ENCODE results near the gene C7orf57. TPM values are rescaled to one million over a fixed set of nuclear protein-coding genes. Genes with fewer than 3 reads are reported as not detected.

C7orf57 gene
- total RNA-seq, 2 experiments from 2014 or later = 0.33 to 0.46 TPM

DNA sequence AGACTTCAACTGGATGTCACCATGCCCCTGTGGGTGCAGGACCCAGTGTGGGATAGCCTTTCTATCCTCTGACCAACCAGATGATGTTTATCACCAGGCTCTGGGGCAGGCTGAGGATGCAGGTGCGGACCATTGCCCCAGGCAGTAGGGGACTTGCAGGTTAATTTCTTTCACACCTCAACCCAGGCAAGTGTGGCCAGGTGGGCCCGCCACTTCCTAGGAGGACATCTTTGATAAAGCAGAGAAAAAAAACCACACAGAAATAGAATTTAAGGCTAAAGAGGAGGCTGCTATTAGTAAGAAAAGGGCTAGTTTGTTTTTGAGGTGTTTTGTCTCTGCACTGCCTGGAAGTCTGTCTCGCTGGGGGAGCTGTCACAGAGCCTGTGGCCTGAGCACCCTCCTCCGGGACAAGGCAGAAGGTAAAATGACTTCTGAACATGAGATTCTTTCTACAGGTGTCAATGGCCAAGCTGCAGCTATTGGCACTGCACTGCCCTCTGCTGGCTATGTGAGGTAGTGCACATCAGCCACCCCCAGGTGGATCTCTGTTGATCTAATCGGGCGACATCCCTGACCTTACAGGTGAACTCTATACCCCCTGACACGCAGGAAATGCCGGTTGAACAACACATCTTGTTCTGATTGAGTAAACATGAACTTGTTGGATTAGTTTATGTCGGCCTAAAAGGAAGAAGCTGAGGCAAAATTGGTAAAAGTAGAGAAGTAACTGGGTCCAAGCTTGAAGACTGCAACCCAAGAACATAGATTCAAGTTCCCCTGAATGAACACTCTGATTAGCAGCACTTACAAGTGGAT, 74.7 kb downstream of the C7orf57 start:
- CTCF ChIA-PET = interaction anchor here (0.6 to 4.2 kb wide), 38 partner anchors 9 to 843 kb away, joined by 3 to 51 read pairs (median 5); partner anchors contain the start of gene PKD1L1
- DNase-seq (peak; percentile 93), ATAC-seq (peak; percentile 93)
- H3K27ac Mint-ChIP-seq = no peak overlapping the region
- POLR2A ChIA-PET = no interaction called here
- no peak overlapping the region for H3K4me3 Mint-ChIP-seq
- intact Hi-C loops (cut with DNase I, micrococcal nuclease) = loop anchor here (1.0 to 2.0 kb wide), 6 partner anchors 75 to 165 kb away; partner anchors contain the start of genes C7orf57 (in 2 of the 2) and HUS1 (in 2 of the 2)
- H3K27me3 Mint-ChIP-seq = no peaks in the 10 kb centered on the region
- H3K36me3 Mint-ChIP-seq (ENCODE audit: low read depth) = peaks cover 15% of the 10 kb centered on the region
- no peaks in the 10 kb centered on the region for H3K9me3 Mint-ChIP-seq (ENCODE audit: low read depth)
- H3K4me1 Mint-ChIP-seq = peaks cover 10% of the 10 kb centered on the region

DNA sequence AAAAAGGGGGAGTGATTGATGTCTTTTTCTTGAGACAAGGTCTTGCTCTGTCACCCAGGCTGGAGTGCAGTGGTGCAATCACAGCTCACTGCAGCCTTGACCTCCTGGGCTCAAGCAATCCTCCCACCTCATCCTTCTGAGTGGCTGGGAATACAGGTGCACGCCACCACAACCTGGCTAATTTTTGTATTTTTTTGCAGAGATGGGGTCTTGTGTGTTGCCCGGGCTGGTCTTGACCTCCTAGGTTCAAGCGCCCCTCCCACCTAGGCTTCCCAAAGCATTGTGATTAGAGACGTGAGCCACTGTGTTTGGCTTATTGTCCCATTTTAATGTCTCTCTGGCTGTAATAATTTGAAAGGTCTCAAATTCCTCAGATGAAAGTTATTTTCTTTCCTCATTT, 75.5 kb downstream of the C7orf57 start:
- intact Hi-C loops (cut with DNase I, micrococcal nuclease) = loop anchor here (1.0 to 2.0 kb wide), 6 partner anchors 76 to 166 kb away; partner anchors contain the start of genes C7orf57 (in 2 of the 2) and HUS1 (in 2 of the 2)
- Mint-ChIP-seq H3K27ac (no peak overlapping the region), H3K4me3 (no peak overlapping the region), H3K36me3 (ENCODE audit: low read depth) (peaks cover 14% of the 10 kb centered on the region), H3K27me3 (no peaks in the 10 kb centered on the region), H3K4me1 (peaks cover 10% of the 10 kb centered on the region), H3K9me3 (ENCODE audit: low read depth) (no peaks in the 10 kb centered on the region)
- ATAC-seq (no peak), DNase-seq (no peak)
- CTCF ChIA-PET = interaction anchor here (0.7 to 4.2 kb wide), 32 partner anchors 9 to 844 kb away, joined by 3 to 51 read pairs (median 6); partner anchors contain the start of gene PKD1L1
- POLR2A ChIA-PET = no interaction called here

Other genes with a start within 250 kb of the C7orf57 start
- gene PKD1L1, start 87.1 kb upstream of the C7orf57 start, total RNA-seq = under 1 TPM; 0.09 to 0.16 TPM
- gene HUS1, start 55.9 kb upstream of the C7orf57 start, total RNA-seq = 10 to 100 TPM; 40.5 to 41.5 TPM
- gene SUN3, start 6.4 kb upstream of the C7orf57 start, total RNA-seq = not detected
- 10 to 100 TPM; 51.6 to 70.7 TPM for gene UPP1, start 53.7 kb downstream of the C7orf57 start, total RNA-seq
- gene ABCA13, start 135.9 kb downstream of the C7orf57 start, total RNA-seq = not detected

All from activated CD4-positive, alpha-beta T cell treated with anti-CD3 and anti-CD28 coated beads for 36 hours (primary cell).